ENCODE results near the gene CACNA2D1. TPM values are rescaled to one million over a fixed set of nuclear protein-coding genes. Genes with fewer than 3 reads are reported as not detected.

CACNA2D1 gene
- total RNA-seq, 2 experiments from 2014 or later = not detected

GRCh38 chr7:82054544-82054943 lies 389.0 kb downstream of the CACNA2D1 start:
- CTCF ChIA-PET = no interaction called here
- TF ChIP-seq CTCF (IDR thresholded peaks at IDR 0.05) = no peak
- no peaks in the 10 kb centered on the region for H3K36me3 Mint-ChIP-seq (ENCODE audit: low read depth)
- H3K27me3 Mint-ChIP-seq = no peaks in the 10 kb centered on the region
- H3K4me3 Mint-ChIP-seq = no peak overlapping the region
- intact Hi-C loops (cut with micrococcal nuclease) = no loop called here
- H3K9me3 Mint-ChIP-seq = no peaks in the 10 kb centered on the region
- ATAC-seq = no peak
- POLR2A ChIA-PET = no interaction called here
- H3K4me1 Mint-ChIP-seq (ENCODE audit: low read depth) = no peaks in the 10 kb centered on the region
- no peak for DNase-seq
- H3K27ac Mint-ChIP-seq = no peak overlapping the region

GRCh38 chr7:82053453-82054032 lies 390.0 kb downstream of the CACNA2D1 start:
- no peak for TF ChIP-seq CTCF (IDR thresholded peaks at IDR 0.05)
- CTCF ChIA-PET = no interaction called here
- no peaks in the 10 kb centered on the region for H3K27me3 Mint-ChIP-seq
- ATAC-seq = no peak
- H3K9me3 Mint-ChIP-seq = no peaks in the 10 kb centered on the region
- POLR2A ChIA-PET = no interaction called here
- intact Hi-C loops (cut with micrococcal nuclease) = no loop called here
- no peaks in the 10 kb centered on the region for H3K4me1 Mint-ChIP-seq (ENCODE audit: low read depth)
- no peak overlapping the region for H3K27ac Mint-ChIP-seq
- DNase-seq = no peak
- no peaks in the 10 kb centered on the region for H3K36me3 Mint-ChIP-seq (ENCODE audit: low read depth)
- no peak overlapping the region for H3K4me3 Mint-ChIP-seq

- no peaks in the 10 kb centered on the region for H3K4me1 Mint-ChIP-seq (ENCODE audit: low read depth)
- H3K9me3 Mint-ChIP-seq = no peaks in the 10 kb centered on the region
- CTCF ChIA-PET = interaction anchor here (1.4 kb wide), 1 partner anchor 520 kb away, joined by 4 read pairs; no protein-coding TSS in a partner anchor
- DNase-seq (no peak), ATAC-seq (no peak)
- H3K27ac Mint-ChIP-seq = no peak overlapping the region
- no peaks in the 10 kb centered on the region for H3K27me3 Mint-ChIP-seq
- H3K4me3 Mint-ChIP-seq = no peak overlapping the region
- intact Hi-C loops (cut with micrococcal nuclease) = no loop called here
- no peaks in the 10 kb centered on the region for H3K36me3 Mint-ChIP-seq (ENCODE audit: low read depth)
- POLR2A ChIA-PET = no interaction called here
- TF ChIP-seq CTCF (IDR thresholded peaks at IDR 0.05) = no peak
These were observed 392.0 kb downstream of the CACNA2D1 start for GRCh38 chr7:82051601-82052000.

GRCh38 chr7:82050792-82051191 lies 392.8 kb downstream of the CACNA2D1 start:
- ATAC-seq = no peak
- no peak for TF ChIP-seq CTCF (IDR thresholded peaks at IDR 0.05)
- H3K9me3 Mint-ChIP-seq = no peaks in the 10 kb centered on the region
- DNase-seq = no peak
- CTCF ChIA-PET = interaction anchor here (1.4 kb wide), 1 partner anchor 521 kb away, joined by 4 read pairs; no protein-coding TSS in a partner anchor
- no peaks in the 10 kb centered on the region for H3K27me3 Mint-ChIP-seq
- H3K4me3 Mint-ChIP-seq = no peak overlapping the region
- no peaks in the 10 kb centered on the region for H3K36me3 Mint-ChIP-seq (ENCODE audit: low read depth)
- H3K4me1 Mint-ChIP-seq (ENCODE audit: low read depth) = no peaks in the 10 kb centered on the region
- POLR2A ChIA-PET = no interaction called here
- intact Hi-C loops (cut with micrococcal nuclease) = no loop called here
- H3K27ac Mint-ChIP-seq = no peak overlapping the region

GRCh38 chr7:82049891-82050533 lies 393.6 kb downstream of the CACNA2D1 start:
- Mint-ChIP-seq H3K36me3 (ENCODE audit: low read depth) (no peaks in the 10 kb centered on the region), H3K27me3 (no peaks in the 10 kb centered on the region), H3K4me3 (no peak overlapping the region), H3K9me3 (no peaks in the 10 kb centered on the region), H3K4me1 (ENCODE audit: low read depth) (no peaks in the 10 kb centered on the region), H3K27ac (no peak overlapping the region)
- ChIA-PET POLR2A (no interaction called here), CTCF (no interaction called here)
- ATAC-seq = no peak
- no peak for DNase-seq
- intact Hi-C loops (cut with micrococcal nuclease) = loop anchor here (10.0 kb wide), 2 partner anchors 525 to 675 kb away; no protein-coding TSS in a partner anchor
- TF ChIP-seq CTCF (IDR thresholded peaks at IDR 0.05) = no peak
